ENCODE data around the gene RNU2-63P. TPM values are rescaled to one million over a fixed set of nuclear protein-coding genes. Genes with fewer than 3 reads are reported as not detected.
"Not testable (repeated sequence)": the region's sequence is repeated elsewhere in the genome, so short reads cannot be mapped to it uniquely, and the experiment has no call there.

RNU2-63P gene
- not detected for total RNA-seq
- long read RNA-seq, result 0 reads

- DNase-seq (ENCODE audit: missing footprints) (peak; percentile 84), ATAC-seq (peak; percentile 96)
- intact Hi-C loops (cut with DNase I), result no loop called here
These were observed at the start of gene RNU2-63P for GRCh38 chr2:88016086-88016959. RNU2-63P (minus strand) TSS chr2:88016547.

DNA sequence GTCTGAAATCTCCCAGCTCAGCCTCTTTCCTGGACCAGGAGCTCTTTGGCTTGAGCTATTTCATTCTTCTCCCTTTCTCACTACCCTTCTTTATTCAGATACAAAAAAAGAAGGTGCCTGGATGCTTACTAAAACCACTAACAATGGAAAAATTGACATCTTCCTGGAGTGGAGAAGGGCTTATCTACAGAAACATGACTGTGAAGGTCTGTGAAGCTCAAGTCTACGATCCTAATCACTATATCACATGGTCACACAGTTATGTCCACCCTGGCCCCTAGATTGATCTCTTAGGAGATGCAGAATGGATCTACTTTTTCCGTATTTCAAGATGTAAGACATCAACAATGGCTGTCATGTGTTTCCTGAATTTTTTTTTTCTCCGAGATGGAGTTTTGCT lies 44.9 kb upstream of the RNU2-63P start:
- intact Hi-C loops (cut with DNase I), result no loop called here
- ATAC-seq (no peak), DNase-seq (ENCODE audit: missing footprints) (no peak)

DNA sequence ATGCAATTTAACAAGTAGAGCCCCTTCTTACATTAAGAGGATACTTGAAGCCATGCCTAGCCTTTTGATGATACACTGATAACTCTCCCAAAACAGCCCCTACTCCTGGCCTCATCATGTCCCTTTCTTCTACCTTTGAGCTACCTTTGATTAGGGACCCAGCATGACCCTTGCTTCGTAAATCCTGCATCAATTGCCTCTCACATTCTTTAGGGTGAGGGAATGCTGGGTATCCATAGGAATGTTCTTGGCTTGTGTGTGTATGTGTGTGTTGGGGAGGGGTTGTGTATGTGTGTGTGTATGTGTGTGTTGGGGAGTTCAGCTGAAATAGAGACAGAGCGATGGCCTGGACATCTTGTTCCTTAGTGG lies 44.5 kb upstream of the RNU2-63P start:
- ATAC-seq, result no peak
- intact Hi-C loops (cut with DNase I), result loop anchor here (1.0 kb wide), 1 partner anchor 99 kb away; no protein-coding TSS in a partner anchor
- no peak for DNase-seq (ENCODE audit: missing footprints)

GRCh38 chr2:88059979-88060906 lies 43.9 kb upstream of the RNU2-63P start:
- DNase-seq (ENCODE audit: missing footprints) (no peak), ATAC-seq (no peak)
- intact Hi-C loops (cut with DNase I), result loop anchor here (1.0 kb wide), 1 partner anchor 100 kb away; no protein-coding TSS in a partner anchor

- ATAC-seq, result no peak
- DNase-seq (ENCODE audit: missing footprints), result no peak
- intact Hi-C loops (cut with DNase I), result no loop called here
These were observed 41.8 kb upstream of the RNU2-63P start for GRCh38 chr2:88058191-88058590.

DNA sequence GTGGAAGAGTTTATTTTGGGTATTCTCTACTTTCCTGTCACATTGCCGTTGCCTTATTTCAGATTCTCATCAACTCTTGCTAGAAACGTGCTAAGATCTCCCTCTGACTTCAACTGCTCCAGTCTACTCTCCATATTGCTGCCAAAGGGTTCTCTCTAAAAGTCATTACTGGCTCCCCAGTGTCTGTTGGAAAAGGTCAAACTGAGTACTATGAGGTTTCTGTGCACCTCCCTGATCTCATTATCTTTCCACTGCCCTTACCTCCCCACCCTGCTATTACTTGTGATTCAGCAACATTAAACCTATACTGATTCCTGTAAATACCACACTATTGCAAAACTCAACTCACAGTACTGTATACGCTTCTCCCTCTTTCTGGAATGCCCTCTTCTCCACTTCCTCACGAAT lies 41.1 kb upstream of the RNU2-63P start:
- ATAC-seq, result no peak
- no peak for DNase-seq (ENCODE audit: missing footprints)
- intact Hi-C loops (cut with DNase I), result no loop called here

- peak; percentile 99 for DNase-seq (ENCODE audit: missing footprints)
- peak; percentile 99 for ATAC-seq
- intact Hi-C loops (cut with DNase I), result no loop called here
These were observed 39.2 kb upstream of the RNU2-63P start, which contains the start of gene KRCC1 for GRCh38 chr2:88055371-88056128. KRCC1 (minus strand) TSS chr2:88055783; CDS start chr2:88028563, 27,220 bp downstream.

- DNase-seq (ENCODE audit: missing footprints) (no peak), ATAC-seq (peak; percentile 5)
- intact Hi-C loops (cut with DNase I), result no loop called here
These were observed 38.5 kb upstream of the RNU2-63P start for GRCh38 chr2:88054782-88055370.

DNA sequence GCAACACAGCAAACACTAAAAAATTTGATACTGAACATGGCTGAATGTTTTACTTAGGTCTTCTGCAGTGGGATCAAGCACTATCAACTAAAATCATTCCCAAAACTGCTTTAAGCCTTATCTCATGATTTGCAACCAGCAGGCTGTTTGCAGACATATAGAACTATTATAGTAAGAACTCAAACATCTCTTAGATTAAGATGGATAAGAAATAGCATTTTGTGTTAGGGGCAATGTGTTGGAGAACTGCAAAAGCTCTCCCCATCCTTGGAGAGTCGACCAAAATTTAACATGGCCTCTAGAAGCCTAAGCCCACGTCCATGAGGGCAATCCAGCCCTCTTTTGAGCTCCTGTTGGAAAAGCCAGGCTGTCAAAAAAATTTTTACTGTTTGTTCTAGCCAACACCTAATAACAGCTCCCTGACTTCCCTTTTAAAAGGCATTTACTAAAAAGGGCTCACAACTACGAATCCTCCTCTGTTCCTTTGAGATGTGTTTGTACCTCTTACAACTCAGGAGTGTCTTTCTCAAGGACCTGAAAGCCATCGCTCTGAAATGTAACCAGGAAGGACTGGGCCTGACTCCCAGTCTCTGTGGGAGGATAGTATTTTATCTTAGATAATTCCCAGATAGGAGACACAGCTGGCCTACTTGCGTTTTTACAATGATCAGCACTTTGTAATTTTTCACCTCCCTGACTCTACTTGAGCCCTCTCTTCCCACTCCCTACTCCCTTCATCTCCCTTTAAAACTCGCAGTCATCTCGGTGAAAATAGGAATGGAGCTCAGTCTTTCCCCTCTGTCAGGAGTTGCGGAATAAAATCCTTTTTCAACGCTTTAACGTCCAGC lies 37.8 kb upstream of the RNU2-63P start:
- no peak for ATAC-seq
- DNase-seq (ENCODE audit: missing footprints), result no peak
- intact Hi-C loops (cut with DNase I), result no loop called here

DNA sequence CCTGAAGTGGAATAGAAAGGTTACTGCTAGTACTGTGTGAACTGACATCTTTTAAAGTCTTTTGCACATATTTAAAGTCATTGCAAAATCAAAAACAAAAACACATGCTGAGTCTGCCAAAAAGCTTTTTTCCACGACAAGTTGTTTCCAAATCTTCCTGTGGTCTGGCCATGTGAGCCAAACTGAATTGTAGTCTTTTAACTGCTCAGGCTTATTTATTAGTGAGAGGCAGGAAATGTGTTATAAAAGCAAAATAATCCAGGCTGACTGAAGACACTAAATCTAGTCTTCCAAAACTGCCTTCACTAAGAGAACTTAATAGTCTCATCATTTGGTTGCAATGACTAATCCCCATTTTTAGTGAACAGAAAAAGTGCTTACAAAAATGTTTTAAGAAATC lies 36.9 kb upstream of the RNU2-63P start:
- intact Hi-C loops (cut with DNase I), result no loop called here
- ATAC-seq (no peak), DNase-seq (ENCODE audit: missing footprints) (no peak)

- intact Hi-C loops (cut with DNase I), result no loop called here
- no peak for ATAC-seq
- no peak for DNase-seq (ENCODE audit: missing footprints)
These were observed 35.4 kb upstream of the RNU2-63P start for GRCh38 chr2:88051792-88052191.

DNA sequence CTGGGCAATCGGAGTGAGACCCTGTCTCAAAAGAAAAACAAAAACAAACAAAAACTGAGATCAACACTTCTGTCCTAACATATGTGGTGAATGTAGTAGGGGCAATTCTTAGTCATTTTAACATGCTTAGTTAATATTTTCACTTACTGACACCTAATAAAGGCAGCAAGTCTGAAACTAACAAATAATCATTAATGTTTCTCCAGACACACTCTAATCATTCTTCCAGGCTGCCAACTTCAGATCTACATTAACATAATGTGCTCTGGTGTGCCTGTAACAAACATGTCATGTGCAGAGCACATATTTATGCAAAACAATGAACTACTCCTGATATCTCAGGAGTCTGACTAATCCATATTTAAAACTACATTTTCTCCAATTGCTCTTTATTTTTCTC lies 33.3 kb upstream of the RNU2-63P start:
- intact Hi-C loops (cut with DNase I), result no loop called here
- no peak for ATAC-seq
- no peak for DNase-seq (ENCODE audit: missing footprints)

DNA sequence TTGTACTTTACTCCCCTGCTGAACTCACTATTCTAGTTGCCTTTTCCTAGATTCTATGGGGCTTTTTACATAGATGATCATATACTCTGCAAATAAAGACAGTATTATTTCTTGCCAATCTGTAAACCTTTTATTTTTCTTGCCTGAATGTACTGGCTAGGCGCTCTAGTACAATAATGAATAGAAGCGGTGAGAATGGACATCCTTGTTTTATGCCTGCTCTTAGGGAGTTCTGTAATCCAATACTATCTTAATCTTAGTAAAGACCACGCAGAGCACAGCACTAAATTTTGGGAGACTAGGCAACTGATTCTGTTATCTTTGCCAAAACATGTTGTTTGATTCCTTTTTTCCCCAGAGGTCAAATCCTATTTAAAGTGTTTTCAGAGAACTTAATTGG lies 32.2 kb upstream of the RNU2-63P start:
- intact Hi-C loops (cut with DNase I), result no loop called here
- DNase-seq (ENCODE audit: missing footprints), result no peak
- ATAC-seq, result no peak

DNA sequence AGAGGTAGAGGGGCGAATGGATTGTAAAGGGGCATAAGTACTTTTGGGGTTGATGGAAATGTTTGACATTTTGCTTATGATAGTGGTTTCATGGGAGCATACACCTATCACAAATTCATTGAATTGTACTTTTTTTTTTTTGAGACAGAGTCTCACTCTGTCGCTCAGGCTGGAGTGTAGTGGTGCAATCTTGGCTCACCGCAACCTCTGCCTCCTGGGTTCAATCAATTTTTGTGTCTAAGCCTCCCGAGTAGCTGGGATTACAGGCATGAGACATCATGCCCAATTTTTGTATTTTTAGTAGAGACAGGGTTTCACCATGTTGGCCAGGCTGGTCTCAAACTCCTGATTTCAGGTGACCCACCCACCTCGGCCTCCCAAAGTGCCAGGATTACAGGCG lies 29.2 kb upstream of the RNU2-63P start:
- intact Hi-C loops (cut with DNase I); ATAC-seq; DNase-seq (ENCODE audit: missing footprints): not testable (repeated sequence)

- intact Hi-C loops (cut with DNase I), result no loop called here
These were observed 26.1 kb upstream of the RNU2-63P start for GRCh38 chr2:88042476-88042875.

DNA sequence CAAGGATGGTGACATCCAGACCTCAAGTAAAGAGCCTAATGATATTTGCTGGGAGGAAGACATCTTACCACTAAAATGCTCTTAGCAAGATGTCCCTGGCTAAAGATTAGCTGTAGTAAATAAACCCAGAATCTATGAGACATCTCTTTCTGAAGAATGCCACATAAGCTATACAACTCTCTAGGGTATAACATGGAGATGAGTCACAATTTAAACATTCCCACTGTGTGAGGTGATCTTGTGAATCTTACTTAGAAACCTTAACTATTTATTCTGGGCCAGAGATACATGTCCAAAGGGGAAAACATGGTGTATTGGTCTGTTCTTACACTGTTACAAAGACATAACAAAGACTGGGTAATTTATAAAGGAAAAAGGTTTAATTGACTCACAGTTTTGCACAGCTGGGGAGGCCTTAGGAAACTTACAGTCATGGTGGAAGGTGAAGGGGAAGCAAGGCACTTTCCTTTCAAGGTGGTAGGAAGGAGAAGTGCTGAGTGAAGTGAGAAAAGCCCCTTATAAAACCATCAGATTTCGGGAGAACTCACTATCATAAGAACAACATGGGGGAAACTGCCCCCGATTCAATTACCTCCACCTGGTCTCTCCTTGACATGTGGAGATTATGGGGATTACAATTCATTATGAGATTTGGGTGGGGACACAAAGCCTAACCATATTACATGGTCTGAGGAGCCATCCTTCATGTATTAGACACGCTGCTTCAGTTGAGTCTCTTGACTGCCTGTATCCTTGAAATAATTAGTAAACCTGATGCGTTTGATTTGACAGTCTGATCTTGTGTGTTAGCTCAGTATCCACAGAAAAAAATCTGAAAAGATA lies 22.1 kb upstream of the RNU2-63P start:
- no peak for ATAC-seq
- intact Hi-C loops (cut with DNase I), result no loop called here
- DNase-seq (ENCODE audit: missing footprints), result no peak

More at GRCh38 chr2:88042476-88042875, 26.1 kb upstream of the RNU2-63P start:
- ATAC-seq (no peak), DNase-seq (ENCODE audit: missing footprints) (no peak)

DNA sequence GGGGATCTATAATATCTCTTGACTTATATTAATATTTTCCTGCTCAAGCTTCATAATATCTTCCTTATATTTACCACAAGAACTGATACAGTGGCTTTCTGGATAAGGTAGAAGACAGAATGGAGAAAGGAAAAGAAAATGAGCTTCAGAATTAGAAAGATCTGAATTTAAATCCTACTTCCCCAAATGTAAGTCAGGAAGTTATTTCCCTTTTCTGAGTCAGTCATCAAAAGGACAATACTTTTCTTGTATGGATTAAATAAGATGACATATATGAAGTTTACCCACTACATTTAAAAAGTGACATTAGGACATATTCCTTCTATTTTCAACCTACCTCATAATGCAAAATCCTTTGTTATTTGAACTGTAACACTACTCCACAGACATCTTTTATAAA lies 20.3 kb upstream of the RNU2-63P start:
- ATAC-seq, result no peak
- no peak for DNase-seq (ENCODE audit: missing footprints)
- intact Hi-C loops (cut with DNase I), result no loop called here

Data from Right ventricle myocardium inferior (tissue), 1 donor.